Stimulated activated CD4-positive, alpha-beta T cell treated with anti-CD3 and anti-CD28 coated beads, Interleukin-12 subunit alpha, Interleukin-12 subunit beta, amount 100 ng/mL, for 48 hours (primary cell): Measurements from ENCODE around the gene ZBTB5.

Experiments used
- DNase-seq, 3 donors: peaks; one replicate each; pipeline ENCODE4 v3.0.0-alpha.2; 2020; ENCODE audit warnings: low read depth in 2 of 3, low spot score in 1 of 3

ZBTB5 gene

GRCh38 chr9:37425298-37425752, 39.9 kb downstream of the ZBTB5 start:
- DNase-seq: no peak

DNA sequence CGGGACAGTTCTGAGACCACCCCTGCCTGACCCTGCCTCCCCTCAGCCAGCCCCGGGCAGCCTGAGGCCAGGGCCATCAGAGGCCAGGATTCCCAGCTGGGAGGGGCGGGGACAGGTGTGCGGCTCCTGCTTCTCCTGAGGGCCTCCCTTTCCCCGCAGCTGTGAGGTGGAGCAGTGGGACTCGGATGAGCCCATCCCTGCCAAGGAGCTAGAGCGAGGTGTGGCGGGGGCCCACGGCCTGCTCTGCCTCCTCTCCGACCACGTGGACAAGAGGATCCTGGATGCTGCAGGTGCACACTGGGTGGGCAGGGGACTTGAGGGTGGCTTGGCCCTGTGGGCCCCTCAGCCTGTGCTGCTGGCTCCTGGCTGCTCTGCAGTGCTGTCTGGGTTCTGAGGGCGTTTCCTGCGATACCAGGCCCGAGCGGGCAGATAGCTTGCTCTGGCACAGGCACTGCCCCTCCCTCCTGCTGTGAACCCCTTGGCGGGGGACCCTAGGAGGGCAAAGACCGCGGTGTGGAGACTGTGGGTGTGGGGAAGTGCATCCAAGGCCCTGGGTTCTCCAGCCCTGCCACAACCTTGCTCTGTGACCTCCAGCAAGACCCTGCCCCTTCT, 40.5 kb downstream of the ZBTB5 start:
- DNase-seq: no peak

DNA sequence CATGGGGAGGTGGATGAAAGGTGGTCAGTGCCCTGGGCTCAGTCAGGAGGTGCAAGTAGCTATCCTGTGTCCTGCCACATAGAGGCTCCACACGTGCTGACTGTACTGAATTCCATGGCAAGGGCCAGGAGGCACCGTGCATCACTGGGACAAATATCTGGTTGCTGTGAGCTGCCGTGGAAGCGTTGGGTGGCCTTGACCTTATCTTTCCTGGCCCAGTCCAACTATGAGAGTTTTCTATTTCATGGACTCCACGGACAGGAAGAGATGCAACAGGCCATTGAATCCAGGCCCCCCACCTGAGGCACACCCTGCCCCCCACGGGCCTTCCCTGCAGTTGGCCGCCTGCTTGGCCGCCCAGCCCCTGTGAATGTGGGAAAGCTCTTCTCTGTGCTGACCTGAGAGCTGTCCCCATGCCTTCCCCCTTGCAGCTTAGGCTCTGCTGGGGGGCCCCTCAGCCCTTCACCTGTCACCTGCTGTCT, 41.0 kb downstream of the ZBTB5 start:
- no peak for DNase-seq

GRCh38 chr9:37423508-37423907, 41.7 kb downstream of the ZBTB5 start:
- no peak for DNase-seq

DNA sequence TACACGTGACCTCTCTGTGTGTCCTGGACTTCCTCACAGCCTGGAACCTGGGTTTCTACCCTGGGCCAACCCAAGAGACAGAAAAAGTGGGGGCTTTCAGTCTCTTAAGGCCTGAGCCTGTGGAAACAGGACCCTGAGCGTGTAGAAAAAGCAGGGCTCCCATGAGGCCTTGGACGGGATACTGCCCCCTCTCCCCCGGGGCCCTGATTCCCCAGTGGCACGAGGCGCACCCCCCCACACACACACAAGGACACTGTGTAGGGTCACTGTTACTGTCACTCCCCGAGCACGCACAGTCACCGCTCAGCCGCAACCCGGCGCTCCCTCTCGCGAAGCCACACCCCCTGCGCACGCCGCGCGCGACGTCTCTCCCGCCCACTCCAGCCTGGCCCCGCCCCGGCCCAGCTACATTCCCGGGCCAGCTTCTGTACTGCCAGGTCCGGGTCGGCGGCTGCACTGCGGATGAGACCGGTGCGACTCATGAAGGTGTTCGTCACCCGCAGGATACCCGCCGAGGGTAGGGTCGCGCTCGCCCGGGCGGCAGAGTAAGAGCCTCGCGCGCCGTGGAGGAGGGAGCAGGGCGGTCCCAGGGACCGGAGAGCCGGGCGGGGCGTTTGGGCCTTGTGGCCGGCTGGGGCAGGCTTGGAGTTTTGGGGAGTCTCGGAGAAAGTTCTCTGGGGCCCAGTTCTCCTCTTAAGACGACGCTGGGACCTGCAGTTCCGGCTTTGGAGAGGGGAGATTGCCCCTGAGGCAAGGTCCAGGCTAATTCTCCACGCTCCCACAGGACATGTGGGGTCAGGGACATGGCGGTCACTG, 42.8 kb downstream of the ZBTB5 start, which contains the start of gene GRHPR:
Gene GRHPR, plus strand, starts transcription at position 408 of the 816 bp plus-strand sequence. Its CDS starts 55 bp downstream, at position 463.
- DNase-seq: peak; percentile 81 to 90 (median 86)

DNA sequence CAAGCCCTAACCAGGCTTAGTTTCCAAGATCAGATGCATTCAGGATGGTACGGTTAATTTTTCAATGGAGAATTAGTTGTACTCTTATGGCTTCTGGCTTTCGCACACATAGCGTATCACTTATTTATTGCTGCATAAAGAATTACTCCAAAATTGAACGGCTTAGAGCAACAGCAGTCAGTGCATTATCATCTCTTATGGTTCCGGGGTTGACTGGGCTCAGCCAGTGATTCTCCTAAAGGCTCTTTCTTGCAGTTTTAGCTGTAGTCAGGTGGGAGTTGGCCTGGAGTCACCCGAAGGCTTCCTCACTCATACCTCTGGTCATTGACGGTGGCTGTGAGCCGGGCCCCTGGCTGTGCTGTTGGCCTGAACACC, 43.3 kb downstream of the ZBTB5 start:
- no peak for DNase-seq

GRCh38 chr9:37420271-37421215, 44.7 kb downstream of the ZBTB5 start:
- no peak for DNase-seq

GRCh38 chr9:37419204-37419603, 46.0 kb downstream of the ZBTB5 start:
- no peak for DNase-seq

- no peak for DNase-seq
Measured at GRCh38 chr9:37417857-37418618, 47.2 kb downstream of the ZBTB5 start.

- no peak for DNase-seq
Measured at GRCh38 chr9:37417252-37417803, 47.9 kb downstream of the ZBTB5 start.

GRCh38 chr9:37415011-37415719, 50.1 kb downstream of the ZBTB5 start:
- DNase-seq: peak; percentile 69 to 87 (median 70)

GRCh38 chr9:37414503-37414943, 50.7 kb downstream of the ZBTB5 start:
- DNase-seq: no peak

DNA sequence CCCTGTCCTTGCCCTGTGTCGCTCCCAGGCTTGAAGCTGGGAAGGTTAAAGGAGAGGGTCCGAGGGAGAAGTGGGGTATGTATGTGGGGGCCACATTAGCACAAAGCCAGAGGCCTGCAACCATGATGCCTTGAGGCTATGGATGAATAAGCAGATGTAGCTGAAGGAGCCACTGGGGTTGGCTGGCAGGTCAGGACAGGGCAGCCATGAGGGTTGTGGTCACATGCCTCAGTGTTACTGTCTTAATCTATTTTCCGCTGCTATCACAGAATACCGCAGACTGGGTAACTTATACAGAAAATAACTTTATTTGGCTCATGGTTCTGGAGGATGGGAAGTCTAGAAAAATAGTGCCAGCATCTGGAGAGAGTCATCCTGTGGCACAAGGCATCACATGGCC, 51.9 kb downstream of the ZBTB5 start:
- DNase-seq: no peak

DNA sequence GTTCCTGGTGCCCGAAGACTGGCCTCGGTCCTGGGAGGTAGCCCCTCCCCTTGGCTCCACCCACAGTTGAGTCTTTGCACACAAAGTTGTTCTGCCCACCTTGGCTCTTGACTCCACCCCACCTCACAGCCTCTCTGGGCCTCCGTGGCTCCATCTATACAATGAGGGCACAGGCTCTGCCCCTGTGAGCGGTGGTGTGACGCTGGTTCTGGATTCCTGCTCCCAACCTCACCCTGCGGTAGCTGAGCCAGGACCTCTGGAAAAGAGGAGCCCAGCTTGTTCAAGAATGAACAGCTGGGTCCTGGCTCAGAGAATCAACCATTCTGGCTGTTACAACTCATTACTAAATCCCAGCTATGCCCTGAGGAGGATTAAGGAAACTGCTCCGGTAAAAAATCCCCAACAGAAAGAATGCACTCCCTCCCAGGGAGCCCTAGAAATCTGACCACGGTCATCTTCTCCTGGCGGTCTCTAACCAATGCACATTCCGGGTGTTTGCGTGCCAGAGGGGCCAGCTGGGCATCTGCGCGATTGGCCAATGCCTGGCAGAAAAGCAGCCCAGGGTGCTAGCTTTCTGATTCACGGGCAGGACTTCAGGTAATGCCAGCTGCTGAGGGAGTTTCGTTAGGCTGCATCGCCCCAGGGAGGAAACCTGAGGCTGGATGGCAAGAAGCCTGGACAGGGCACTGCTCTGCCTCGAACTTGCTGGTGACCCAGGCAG, 52.7 kb downstream of the ZBTB5 start:
- no peak for DNase-seq

DNA sequence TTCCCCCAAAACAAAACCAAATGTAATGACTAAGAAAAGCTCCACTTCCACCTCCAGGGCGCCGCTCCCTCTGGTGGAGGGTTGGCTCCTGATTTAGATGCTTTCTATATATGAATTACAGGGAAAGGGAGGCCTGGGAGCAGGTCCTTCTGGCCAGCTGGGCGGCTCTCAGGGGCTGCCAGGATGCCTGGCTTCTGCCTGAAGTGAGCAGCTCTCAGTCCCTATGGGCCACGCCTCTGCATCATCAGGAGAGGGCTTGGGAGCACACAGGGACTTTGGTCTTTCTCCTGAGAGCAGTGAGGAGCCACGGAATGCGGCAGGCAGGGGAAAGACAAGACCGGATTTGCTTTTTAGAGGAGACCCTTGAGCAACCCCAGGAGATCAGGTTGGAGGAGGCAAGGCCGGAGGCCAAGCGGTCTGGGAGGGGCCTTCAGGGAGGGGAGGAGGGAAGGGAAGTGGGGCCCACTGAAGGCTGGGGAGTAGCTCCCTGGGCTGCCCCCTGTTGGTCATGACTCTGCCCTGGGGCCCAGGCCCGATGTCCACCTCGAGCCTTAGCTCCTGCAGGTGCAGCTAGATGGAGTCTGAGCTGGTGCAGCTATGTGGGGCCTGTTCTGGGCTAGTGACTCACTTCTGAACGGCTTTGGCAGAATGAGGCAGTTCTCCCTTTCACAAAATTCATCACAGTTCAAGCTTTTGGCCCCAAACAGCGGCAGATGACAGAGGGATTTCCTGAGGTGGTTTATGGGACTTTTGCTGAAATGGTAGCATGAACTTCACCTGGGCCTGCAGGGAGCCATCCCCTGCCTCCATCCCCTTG, 54.1 kb downstream of the ZBTB5 start:
- DNase-seq: peak; percentile 14 to 35 (median 24)

DNA sequence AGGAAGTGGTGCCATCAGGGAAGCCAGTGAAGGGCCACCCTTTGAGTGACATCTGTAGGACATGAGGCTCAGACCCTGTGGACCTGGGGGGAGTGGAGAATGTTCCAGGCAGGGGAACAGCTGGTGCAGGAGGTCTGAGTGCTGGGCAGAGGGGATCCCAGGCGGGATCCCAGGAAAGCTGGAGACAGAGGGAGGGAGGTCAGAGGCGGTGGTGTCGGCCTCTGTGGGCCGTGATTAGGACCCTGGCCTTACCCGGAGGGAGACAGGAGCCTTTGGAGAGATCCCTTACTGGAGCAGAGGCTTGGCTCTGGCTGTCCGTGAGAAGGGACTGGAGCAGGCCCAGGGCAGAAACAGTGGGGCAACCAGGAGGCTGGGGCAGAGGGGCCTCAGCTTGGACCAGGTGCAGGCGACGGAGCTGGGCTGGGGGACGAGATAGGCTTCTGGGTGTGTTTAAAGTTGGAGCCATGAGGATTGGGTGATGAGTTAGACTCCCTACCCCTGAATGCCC, 54.8 kb downstream of the ZBTB5 start:
- DNase-seq: no peak

GRCh38 chr9:37408933-37409710, 56.1 kb downstream of the ZBTB5 start:
- peak; percentile 50 to 65 (median 54) for DNase-seq
